HS-5 (cell line): ENCODE results near the gene ERVV-1.
"Not testable (repeated sequence)": the region's sequence is repeated elsewhere in the genome, so short reads cannot be mapped to it uniquely, and the experiment has no call there.

Experiments used
- DNase-seq: peaks from one replicate; pipeline ENCODE4 v3.0.0-alpha.2; 2012; ENCODE audit warnings: low read depth

Gene ERVV-1

GRCh38 chr19:53028306-53028705 lies 14.6 kb downstream of the ERVV-1 start:
- not testable (repeated sequence) for DNase-seq

GRCh38 chr19:53034054-53034453 lies 20.3 kb downstream of the ERVV-1 start:
- DNase-seq = no peak

DNA sequence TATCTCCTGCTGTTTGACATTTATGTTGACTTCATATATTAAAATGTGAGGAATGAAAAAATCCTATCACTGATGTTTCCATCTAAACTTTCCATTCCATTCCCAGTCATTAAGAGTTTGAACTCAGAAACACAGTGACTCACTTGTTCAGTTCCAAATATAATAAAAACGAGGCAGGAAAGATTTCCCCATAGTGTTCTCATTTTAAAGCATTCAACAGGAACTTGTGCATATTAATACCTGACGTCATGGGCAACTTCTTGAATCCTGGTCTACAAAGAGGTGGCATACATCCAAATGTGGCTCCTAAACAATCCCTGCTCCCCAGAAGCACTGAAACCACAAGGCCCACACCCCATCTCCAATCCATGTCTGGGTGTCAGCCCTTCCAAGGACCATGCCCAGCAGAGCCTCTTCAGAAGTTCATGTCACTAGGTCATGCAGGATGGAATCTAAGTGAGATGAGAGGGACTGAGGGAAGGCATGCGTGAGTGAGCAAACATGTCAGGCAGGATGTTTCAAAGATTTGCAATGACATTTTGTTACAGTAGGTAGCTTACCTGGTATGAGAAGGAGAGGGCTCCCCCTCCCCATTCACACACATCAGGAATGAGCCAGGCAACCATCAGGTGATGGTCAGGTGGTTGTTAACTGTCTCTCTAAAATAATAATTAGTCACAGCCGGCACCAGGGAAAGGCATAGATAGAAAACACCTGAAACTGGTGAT lies 21.4 kb downstream of the ERVV-1 start:
- DNase-seq = no peak

GRCh38 chr19:53037101-53038097 lies 23.7 kb downstream of the ERVV-1 start:
- no peak for DNase-seq

DNA sequence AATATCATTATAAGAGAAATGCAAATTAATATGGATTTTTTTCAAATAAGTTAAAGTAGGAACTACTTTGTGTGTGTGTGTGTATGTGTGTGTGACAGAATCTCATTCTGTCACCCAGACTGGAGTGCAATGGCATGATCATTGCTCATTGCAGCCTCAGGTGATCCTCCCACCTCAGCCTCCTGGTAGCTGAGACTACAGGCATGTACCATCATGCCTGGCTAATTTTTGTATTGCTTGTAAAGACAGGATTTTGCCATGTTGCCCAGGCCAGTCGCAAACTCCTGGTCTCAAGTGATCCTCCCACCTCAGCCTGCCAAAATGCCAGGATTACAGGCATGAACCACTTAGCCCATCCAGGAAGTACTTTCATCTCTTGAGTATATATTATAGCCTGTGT lies 27.6 kb downstream of the ERVV-1 start:
- DNase-seq = no peak

DNA sequence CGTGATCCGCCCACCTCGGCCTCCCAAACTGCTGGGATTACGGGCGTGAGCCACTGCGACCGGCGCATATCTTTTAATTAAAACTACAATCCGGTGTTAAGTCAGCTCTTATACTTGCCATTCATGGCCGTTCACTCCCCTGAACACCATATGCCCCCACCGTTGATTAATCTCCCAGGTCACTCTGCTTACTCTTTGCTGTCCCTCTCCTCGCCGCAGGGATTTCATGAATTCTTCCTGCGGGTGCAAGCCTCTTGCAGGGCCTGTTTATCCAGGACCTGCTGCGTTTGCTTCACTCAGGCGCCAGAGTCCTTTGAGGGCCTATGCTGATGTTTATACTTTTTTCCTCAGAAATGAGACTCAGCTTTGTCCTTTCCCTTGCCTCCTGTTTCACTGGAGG lies 31.8 kb downstream of the ERVV-1 start:
- DNase-seq = no peak

- no peak for DNase-seq
These were observed 33.7 kb downstream of the ERVV-1 start for GRCh38 chr19:53047379-53047778.

DNA sequence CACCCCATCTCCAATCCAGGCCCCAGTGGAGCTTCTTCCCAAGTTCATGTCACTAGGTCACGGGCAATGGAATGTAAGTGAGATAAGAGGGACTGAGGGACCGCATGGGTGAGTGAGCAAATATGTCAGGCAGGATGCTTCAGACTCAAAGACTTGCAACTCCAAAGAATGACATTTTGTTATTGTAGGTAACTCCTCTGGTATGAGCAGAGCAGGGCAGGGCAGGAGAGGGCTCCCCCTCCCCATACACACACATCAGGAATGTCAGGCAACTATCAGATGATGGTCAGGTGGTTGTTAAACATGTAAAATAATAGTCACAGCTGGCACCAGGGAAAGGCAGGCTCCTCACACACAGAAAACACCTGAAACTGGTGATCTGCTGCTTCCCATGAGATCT lies 41.4 kb downstream of the ERVV-1 start:
- no peak for DNase-seq

GRCh38 chr19:53057904-53058580 lies 44.3 kb downstream of the ERVV-1 start:
- DNase-seq = no peak
